GM19395 (cell line): ENCODE data around the gene PHF5A.

Experiments
- ATAC-seq: cut with Tn5 transposase; IDR thresholded peaks from one replicate; pipeline ENCODE4 v1.9.1; 2021; ENCODE audit warnings: mild to moderate bottlenecking, moderate library complexity; ENCODE audit not compliant: unreplicated experiment

The PHF5A gene

GRCh38 chr22:41468381-41469217, at the start of gene PHF5A, which contains the start of gene ACO2:
PHF5A (minus strand) TSS chr22:41468692; CDS start chr22:41468653, 39 bp downstream.
ACO2 (plus strand) TSS chr22:41469117; CDS start chr22:41469147, 30 bp downstream.
- peak; percentile 87 for ATAC-seq

GRCh38 chr22:41518048-41518347, 49.5 kb upstream of the PHF5A start:
- ATAC-seq: no peak

- ATAC-seq: no peak
Observed at GRCh38 chr22:41517172-41518047, 48.9 kb upstream of the PHF5A start.

- ATAC-seq: no peak
Observed at GRCh38 chr22:41516462-41516861, 48.0 kb upstream of the PHF5A start.

- ATAC-seq: no peak
Observed at GRCh38 chr22:41513391-41513790, 44.9 kb upstream of the PHF5A start.

- ATAC-seq: no peak
Observed at GRCh38 chr22:41512421-41513194, 44.1 kb upstream of the PHF5A start.

GRCh38 chr22:41511521-41511968, 43.1 kb upstream of the PHF5A start:
- no peak for ATAC-seq

- ATAC-seq: no peak
Observed at GRCh38 chr22:41508770-41509170, 40.3 kb upstream of the PHF5A start.

- ATAC-seq: no peak
Observed at GRCh38 chr22:41507330-41508063, 39.0 kb upstream of the PHF5A start.

- ATAC-seq: no peak
Observed at GRCh38 chr22:41505511-41506220, 37.2 kb upstream of the PHF5A start.

GRCh38 chr22:41504816-41505215, 36.3 kb upstream of the PHF5A start:
- ATAC-seq: no peak

- ATAC-seq: no peak
Observed at GRCh38 chr22:41504397-41504796, 35.9 kb upstream of the PHF5A start.

- no peak for ATAC-seq
Observed at GRCh38 chr22:41501209-41501608, 32.7 kb upstream of the PHF5A start.

- ATAC-seq: no peak
Observed at GRCh38 chr22:41500303-41500702, 31.8 kb upstream of the PHF5A start.

GRCh38 chr22:41499624-41500280, 31.3 kb upstream of the PHF5A start:
- no peak for ATAC-seq

GRCh38 chr22:41498303-41498835, 29.9 kb upstream of the PHF5A start:
- no peak for ATAC-seq

- ATAC-seq: no peak
Observed at GRCh38 chr22:41491374-41492100, 23.0 kb upstream of the PHF5A start.
